Osteoblast (primary cell): ENCODE results near the gene C12orf75. TPM values are rescaled to one million over a fixed set of nuclear protein-coding genes. Genes with fewer than 3 reads are reported as not detected.

Experiments
- DNase-seq: peaks from one replicate; pipeline ENCODE4 v3.0.0; 2011; ENCODE audit warnings: low spot score, mixed read lengths; ENCODE audit not compliant: insufficient read length; ENCODE audit errors: missing footprints
- H2AFZ ChIP-seq: 2 replicates; pipeline ENCODE4 v1.6.0; 2011; ENCODE audit warnings: mild to moderate bottlenecking, low read length
- H3K27ac ChIP-seq: 2 replicates; pipeline ENCODE4 v1.5.1; 2011; ENCODE audit warnings: mild to moderate bottlenecking, low read depth, low read length, moderate library complexity
- H3K27me3 ChIP-seq: 2 replicates; pipeline ENCODE4 v1.6.0; 2012; ENCODE audit warnings: mild to moderate bottlenecking, control low read depth, inconsistent platforms, low read length, moderate library complexity; ENCODE audit not compliant: insufficient read depth
- H3K36me3 ChIP-seq: 2 replicates; pipeline ENCODE4 v1.5.1; 2011; ENCODE audit warnings: mild to moderate bottlenecking, low read length, control low read depth, moderate library complexity; ENCODE audit not compliant: insufficient read depth
- H3K4me1 ChIP-seq: 2 replicates; pipeline ENCODE4 v1.5.1; 2011; ENCODE audit warnings: mild to moderate bottlenecking, low read length, control low read depth, moderate library complexity; ENCODE audit not compliant: insufficient read depth
- H3K4me2 ChIP-seq: 2 replicates; pipeline ENCODE4 v1.6.0; 2011; ENCODE audit warnings: mild to moderate bottlenecking, low read length; ENCODE audit not compliant: insufficient read depth
- H3K4me3 ChIP-seq: fragments of 200-600 bp; sonication (generic); 3 replicates; pipeline ENCODE4 v1.5.1; 2012; ENCODE audit warnings: mild to moderate bottlenecking, low read length, inconsistent platforms; ENCODE audit not compliant: insufficient read depth
- H3K79me2 ChIP-seq: 2 replicates; pipeline ENCODE4 v1.6.0; 2012; ENCODE audit warnings: mild to moderate bottlenecking, low read length, control low read depth, inconsistent platforms; ENCODE audit not compliant: insufficient read depth
- H3K9me3 ChIP-seq: 2 replicates; pipeline ENCODE4 v1.5.1; 2011; ENCODE audit warnings: low read depth, low read length, control low read depth
- H4K20me1 ChIP-seq: 2 replicates; pipeline ENCODE4 v1.6.0; 2012; ENCODE audit warnings: mild to moderate bottlenecking, low read length, control low read depth; ENCODE audit not compliant: insufficient read depth
- CTCF ChIP-seq: IDR thresholded peaks from 2 replicates; pipeline ENCODE4 v1.5.1; 2011; ENCODE audit warnings: mild to moderate bottlenecking, low read depth, low read length, moderate library complexity; ENCODE audit errors: extremely low read depth
- total RNA-seq: library from RNA; depleted of rRNA; stranded (reverse); fragments of >200 nt; gene quantifications from 2 replicates; pipeline ENCODE4 v1.2.3, GENCODE V29; 2012

The C12orf75 gene
- total RNA-seq, 1 donor, result 48.5 TPM

- Histone ChIP-seq H3K4me1 (peaks cover 50% of the 10 kb centered on the region), H2AFZ (no peak overlapping the region), H3K36me3 (no peaks in the 10 kb centered on the region), H4K20me1 (no peaks in the 10 kb centered on the region), H3K4me3 (peak overlapping the region; percentile 17), H3K27ac (peak overlapping the region; percentile 75), H3K9me3 (no peaks in the 10 kb centered on the region), H3K4me2 (peak overlapping the region; percentile 88), H3K27me3 (no peaks in the 10 kb centered on the region), H3K79me2 (peaks cover 84% of the 10 kb centered on the region)
- TF ChIP-seq CTCF, result no peak
- DNase-seq, result no peak
These were observed 4.1 kb downstream of the C12orf75 start for GRCh38 chr12:105334582-105334981.

- TF ChIP-seq CTCF, result no peak
- Histone ChIP-seq H3K4me2 (no peak overlapping the region), H3K36me3 (no peaks in the 10 kb centered on the region), H3K4me3 (no peak overlapping the region), H3K9me3 (no peaks in the 10 kb centered on the region), H2AFZ (no peak overlapping the region), H3K79me2 (peaks cover 97% of the 10 kb centered on the region), H4K20me1 (no peaks in the 10 kb centered on the region), H3K27me3 (no peaks in the 10 kb centered on the region), H3K27ac (peak overlapping the region; percentile 75), H3K4me1 (peaks cover 45% of the 10 kb centered on the region)
- no peak for DNase-seq
These were observed 5.4 kb downstream of the C12orf75 start for GRCh38 chr12:105335856-105336255.

- Histone ChIP-seq H3K36me3 (peaks cover 3% of the 10 kb centered on the region), H3K27ac (no peak overlapping the region), H3K9me3 (no peaks in the 10 kb centered on the region), H2AFZ (no peak overlapping the region), H3K27me3 (no peaks in the 10 kb centered on the region), H3K4me1 (peaks cover 48% of the 10 kb centered on the region), H3K4me2 (no peak overlapping the region), H4K20me1 (no peaks in the 10 kb centered on the region), H3K4me3 (no peak overlapping the region), H3K79me2 (peaks cover 97% of the 10 kb centered on the region)
- DNase-seq, result no peak
- TF ChIP-seq CTCF, result no peak
These were observed 5.9 kb downstream of the C12orf75 start for GRCh38 chr12:105336411-105336810.

- peaks cover 97% of the 10 kb centered on the region for H3K79me2 ChIP-seq
- no peak for TF ChIP-seq CTCF
- H3K4me2 ChIP-seq, result no peak overlapping the region
- H3K36me3 ChIP-seq, result peaks cover 5% of the 10 kb centered on the region
- no peak overlapping the region for H3K27ac ChIP-seq
- H3K4me1 ChIP-seq, result peaks cover 38% of the 10 kb centered on the region
- no peak overlapping the region for H3K4me3 ChIP-seq
- H3K27me3 ChIP-seq, result no peaks in the 10 kb centered on the region
- H4K20me1 ChIP-seq, result peaks cover 3% of the 10 kb centered on the region
- H2AFZ ChIP-seq, result no peak overlapping the region
- DNase-seq, result no peak
- no peaks in the 10 kb centered on the region for H3K9me3 ChIP-seq
These were observed 6.9 kb downstream of the C12orf75 start for GRCh38 chr12:105337391-105337790.
